Measurements from ENCODE around the gene AQP11. TPM values are rescaled to one million over a fixed set of nuclear protein-coding genes. Genes with fewer than 3 reads are reported as not detected.

AQP11 gene
- total and polyA plus RNA-seq, 2 donors (not counting 3 experiments of a cell fraction or from before 2014, with no cell fraction given) = 0.22 to 0.55 TPM

DNA sequence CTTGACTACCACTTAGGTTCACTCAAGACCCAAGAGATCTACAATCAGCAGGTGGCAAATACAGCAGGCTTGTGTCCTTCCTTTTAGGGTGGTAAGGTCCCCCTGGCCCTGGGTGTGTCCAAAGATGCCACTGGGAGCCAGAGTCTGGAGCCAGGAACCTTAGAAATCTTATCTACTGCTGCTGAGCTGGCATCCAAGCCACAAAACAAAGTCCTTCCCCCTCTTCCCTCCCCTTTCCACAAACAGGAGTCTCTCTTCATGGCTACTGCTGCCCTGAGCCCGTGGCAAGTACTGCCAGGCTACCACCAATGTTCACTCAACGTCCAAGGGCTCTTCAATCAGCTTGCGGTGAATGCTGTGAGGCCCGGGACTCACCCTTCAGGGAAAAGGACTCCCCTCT lies 21.4 kb upstream of the AQP11 start:
- Histone ChIP-seq H2AFZ (ENCODE audit: low read depth, low read length) (no peak overlapping the region), H3K27ac (ENCODE audit: insufficient read depth, low read depth, low read length) (no peak overlapping the region), H3K9me1 (replicated peaks; ENCODE audit: control insufficient read depth, extremely low read depth, insufficient read depth, low read length) (no peaks in the 10 kb centered on the region), H3K27me3 (ENCODE audit: control insufficient read depth in 2 of 2, insufficient read depth in 2 of 2, low read length in 2 of 2) (no peaks in the 10 kb centered on the region), H3K4me2 (ENCODE audit: insufficient read depth, low read length) (no peak overlapping the region), H3K79me2 (ENCODE audit: control insufficient read depth, insufficient read depth, low read length) (no peaks in the 10 kb centered on the region), H3K9me3 (replicated peaks; ENCODE audit: control insufficient read depth, insufficient read depth, low read length) (no peaks in the 10 kb centered on the region), H3K9ac (replicated peaks; ENCODE audit: extremely low read depth, insufficient read depth, low read length) (no peak overlapping the region), H3K4me1 (ENCODE audit: control insufficient read depth, extremely low read depth, insufficient read depth, low read length) (no peaks in the 10 kb centered on the region), H3K4me3 (replicated peaks in 1 of 3; ENCODE audit: insufficient read depth in 1 of 3, low read depth in 1 of 3, low read length in 3 of 3) (no peak overlapping the region), H3K36me3 (ENCODE audit: control insufficient read depth in 2 of 2, extremely low read depth in 1 of 2, insufficient read depth in 2 of 2, low read length in 2 of 2) (no peaks in the 10 kb centered on the region), H4K20me1 (replicated peaks; ENCODE audit: control insufficient read depth, extremely low read depth, insufficient read depth, low read length) (no peaks in the 10 kb centered on the region)
- TF ChIP-seq EZH2 (IDR thresholded peaks at IDR 0.05; ENCODE audit: borderline replicate concordance, low read depth, low read length, severe bottlenecking) (no peak), GATA2 (IDR thresholded peaks at IDR 0.05; ENCODE audit: insufficient read depth, insufficient read length, low read depth, low read length) (no peak), FOS (IDR thresholded peaks at IDR 0.05; ENCODE audit: borderline replicate concordance, insufficient read depth, low read length) (no peak), POLR2AphosphoS5 (IDR thresholded peaks at IDR 0.05; ENCODE audit: insufficient read depth, low read depth, low read length) (no peak), JUN (IDR thresholded peaks at IDR 0.05; ENCODE audit: borderline replicate concordance, insufficient read depth, insufficient read length, low read depth) (no peak)
- TF ChIP-seq, protein P1, sequence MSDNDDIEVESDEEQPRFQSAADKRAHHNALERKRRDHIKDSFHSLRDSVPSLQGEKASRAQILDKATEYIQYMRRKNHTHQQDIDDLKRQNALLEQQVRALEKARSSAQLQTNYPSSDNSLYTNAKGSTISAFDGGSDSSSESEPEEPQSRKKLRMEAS (IDR thresholded peaks at IDR 0.05; ENCODE audit: insufficient read depth, insufficient read length) = no peak
- POLR2A ChIA-PET = no interaction called here
- CTCF ChIA-PET = interaction anchor here (1.4 kb wide), 1 partner anchor 12 kb away, joined by 5 read pairs; no protein-coding TSS in a partner anchor
- BruUV-seq (replicated peaks) = no TSS peak
- dilution Hi-C loops (cut with MboI; ENCODE audit: extremely low pct_ligation_motif_present, low sequenced_read_pairs) (no loop called here), intact Hi-C loops (cut with micrococcal nuclease) (no loop called here)
- no peak for FAIRE-seq
- DNase-seq (ENCODE audit: low read depth, low spot score) = no peak

DNA sequence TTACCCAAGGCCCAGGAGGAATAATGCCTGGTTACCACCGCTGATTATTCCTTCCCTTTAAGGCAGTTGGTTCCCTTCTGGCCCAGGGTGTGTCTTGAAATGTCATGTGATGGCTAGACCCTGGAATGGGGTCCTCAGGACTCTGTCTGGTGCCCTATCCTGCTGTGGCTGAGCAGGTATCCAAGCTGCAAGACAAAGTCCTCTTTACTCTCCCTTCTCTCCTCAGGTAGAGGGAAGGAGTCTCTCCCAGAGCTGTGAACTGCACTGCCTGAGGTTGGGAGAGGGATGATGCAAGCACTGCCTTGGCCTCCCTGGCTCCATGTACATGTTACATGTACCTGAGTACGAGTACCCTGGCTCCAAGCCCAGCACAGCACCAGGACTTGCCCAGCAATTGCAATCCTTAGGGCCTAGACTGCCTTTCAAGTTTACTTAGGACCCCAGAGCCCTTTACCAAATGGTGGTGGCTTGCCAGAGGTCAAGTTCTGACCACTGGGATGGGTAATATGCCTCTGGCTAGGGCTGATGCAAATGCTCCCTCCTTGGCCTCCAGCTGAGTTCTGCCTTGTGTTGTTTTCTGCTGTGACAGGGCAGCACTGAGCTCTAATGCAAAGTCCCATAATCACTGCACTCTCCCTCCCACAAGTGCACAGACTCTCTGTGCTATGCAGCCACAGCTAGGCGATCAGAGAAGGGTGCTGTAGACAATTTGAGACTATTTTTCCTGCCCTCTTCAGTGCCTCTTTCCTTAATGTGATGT lies 20.7 kb upstream of the AQP11 start:
- H3K9ac ChIP-seq (replicated peaks; ENCODE audit: extremely low read depth, insufficient read depth, low read length) = no peak overlapping the region
- no peaks in the 10 kb centered on the region for H3K4me1 ChIP-seq (ENCODE audit: control insufficient read depth, extremely low read depth, insufficient read depth, low read length)
- H3K9me1 ChIP-seq (replicated peaks; ENCODE audit: control insufficient read depth, extremely low read depth, insufficient read depth, low read length) = no peaks in the 10 kb centered on the region
- H3K36me3 ChIP-seq (ENCODE audit: control insufficient read depth in 2 of 2, extremely low read depth in 1 of 2, insufficient read depth in 2 of 2, low read length in 2 of 2) = no peaks in the 10 kb centered on the region
- H3K4me2 ChIP-seq (ENCODE audit: insufficient read depth, low read length) = no peak overlapping the region
- H3K79me2 ChIP-seq (ENCODE audit: control insufficient read depth, insufficient read depth, low read length) = no peaks in the 10 kb centered on the region
- dilution Hi-C loops (cut with MboI; ENCODE audit: extremely low pct_ligation_motif_present, low sequenced_read_pairs) = no loop called here
- H3K27me3 ChIP-seq (ENCODE audit: control insufficient read depth in 2 of 2, insufficient read depth in 2 of 2, low read length in 2 of 2) = no peaks in the 10 kb centered on the region
- no peak overlapping the region for H3K27ac ChIP-seq (ENCODE audit: insufficient read depth, low read depth, low read length)
- DNase-seq (ENCODE audit: low read depth, low spot score) (no peak), FAIRE-seq (no peak)
- BruUV-seq (replicated peaks) = no TSS peak
- H4K20me1 ChIP-seq (replicated peaks; ENCODE audit: control insufficient read depth, extremely low read depth, insufficient read depth, low read length) = no peaks in the 10 kb centered on the region
- intact Hi-C loops (cut with micrococcal nuclease) = no loop called here
- no peak overlapping the region for H3K4me3 ChIP-seq (replicated peaks in 1 of 3; ENCODE audit: insufficient read depth in 1 of 3, low read depth in 1 of 3, low read length in 3 of 3)
- TF ChIP-seq, protein P2, sequence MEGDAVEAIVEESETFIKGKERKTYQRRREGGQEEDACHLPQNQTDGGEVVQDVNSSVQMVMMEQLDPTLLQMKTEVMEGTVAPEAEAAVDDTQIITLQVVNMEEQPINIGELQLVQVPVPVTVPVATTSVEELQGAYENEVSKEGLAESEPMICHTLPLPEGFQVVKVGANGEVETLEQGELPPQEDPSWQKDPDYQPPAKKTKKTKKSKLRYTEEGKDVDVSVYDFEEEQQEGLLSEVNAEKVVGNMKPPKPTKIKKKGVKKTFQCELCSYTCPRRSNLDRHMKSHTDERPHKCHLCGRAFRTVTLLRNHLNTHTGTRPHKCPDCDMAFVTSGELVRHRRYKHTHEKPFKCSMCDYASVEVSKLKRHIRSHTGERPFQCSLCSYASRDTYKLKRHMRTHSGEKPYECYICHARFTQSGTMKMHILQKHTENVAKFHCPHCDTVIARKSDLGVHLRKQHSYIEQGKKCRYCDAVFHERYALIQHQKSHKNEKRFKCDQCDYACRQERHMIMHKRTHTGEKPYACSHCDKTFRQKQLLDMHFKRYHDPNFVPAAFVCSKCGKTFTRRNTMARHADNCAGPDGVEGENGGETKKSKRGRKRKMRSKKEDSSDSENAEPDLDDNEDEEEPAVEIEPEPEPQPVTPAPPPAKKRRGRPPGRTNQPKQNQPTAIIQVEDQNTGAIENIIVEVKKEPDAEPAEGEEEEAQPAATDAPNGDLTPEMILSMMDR (IDR thresholded peaks at IDR 0.05; ENCODE audit: extremely low read depth in 1 of 2, insufficient read depth in 1 of 2, low read depth in 1 of 2, low read length in 2 of 2) = no peak
- TF ChIP-seq POLR2A (IDR thresholded peaks at IDR 0.05; ENCODE audit: low read depth, low read length) (no peak), POLR2AphosphoS5 (IDR thresholded peaks at IDR 0.05; ENCODE audit: insufficient read depth, low read depth, low read length) (no peak), EZH2 (IDR thresholded peaks at IDR 0.05; ENCODE audit: borderline replicate concordance, low read depth, low read length, severe bottlenecking) (no peak), FOS (IDR thresholded peaks at IDR 0.05; ENCODE audit: borderline replicate concordance, insufficient read depth, low read length) (no peak), GATA2 (IDR thresholded peaks at IDR 0.05; ENCODE audit: insufficient read depth, insufficient read length, low read depth, low read length) (no peak), JUN (IDR thresholded peaks at IDR 0.05; ENCODE audit: borderline replicate concordance, insufficient read depth, insufficient read length, low read depth) (no peak), MYC (IDR thresholded peaks at IDR 0.05; ENCODE audit: low read depth, low read length) (no peak)
- TF ChIP-seq, protein P1 (IDR thresholded peaks at IDR 0.05; ENCODE audit: insufficient read depth, insufficient read length) = no peak
- no peak overlapping the region for H2AFZ ChIP-seq (ENCODE audit: low read depth, low read length)
- ChIA-PET POLR2A (no interaction called here), CTCF (interaction anchor here (1.4 kb wide), 1 partner anchor 12 kb away, joined by 5 read pairs; no protein-coding TSS in a partner anchor)
- no peaks in the 10 kb centered on the region for H3K9me3 ChIP-seq (replicated peaks; ENCODE audit: control insufficient read depth, insufficient read depth, low read length)

Data from endothelial cell of umbilical vein (primary cell).